SK-MEL-5 (cell line): ENCODE measurements around the gene AGBL1. TPM values are rescaled to one million over a fixed set of nuclear protein-coding genes. Genes with fewer than 3 reads are reported as not detected.

Source experiments
- DNase-seq: peaks from one replicate; pipeline ENCODE4 v3.0.0-alpha.2; 2016; ENCODE audit warnings: low read depth, low spot score
- in situ Hi-C: cut with HindIII; loops from 2 replicates; pipeline ENCODE4 v1.10.0; 2016; ENCODE audit warnings: low sequenced_read_pairs, high pct_unique_total_duplicates, low pct_unique_long_range_greater_than_20kb
- total RNA-seq: library from RNA; depleted of rRNA; stranded (reverse); fragments of >200 nt; shearing (Covaris generic); gene quantifications from 2 replicates; pipeline ENCODE4 v1.2.3, GENCODE V29; 2014

AGBL1 gene
- total RNA-seq, 1 experiment from 2014 or later = not detected

DNA sequence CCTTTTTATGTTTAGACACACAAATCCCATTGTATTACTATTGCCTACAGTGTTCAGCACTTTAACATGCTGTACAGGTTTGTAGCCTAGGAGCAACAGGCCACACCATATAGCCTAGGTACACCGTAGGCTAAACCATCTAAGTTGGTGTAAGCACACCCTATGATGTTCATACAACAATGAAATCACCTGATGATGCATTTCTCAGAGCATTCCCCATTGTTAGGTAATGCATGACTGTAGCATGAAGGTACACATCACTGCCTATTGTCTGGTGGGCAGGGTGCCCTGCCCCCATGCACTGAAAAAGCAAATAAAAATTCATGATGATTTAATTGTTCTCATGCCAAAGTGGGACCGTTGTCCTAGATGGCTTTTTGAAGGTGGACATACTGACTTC lies 183.6 kb downstream of the AGBL1 start:
- in situ Hi-C loops = no loop called here
- no peak for DNase-seq

GRCh38 chr15:86266896-86267484 lies 187.3 kb downstream of the AGBL1 start:
- in situ Hi-C loops = no loop called here

GRCh38 chr15:86267892-86268291 lies 188.2 kb downstream of the AGBL1 start:
- no peak for DNase-seq
- in situ Hi-C loops = no loop called here

More at GRCh38 chr15:86266896-86267484, 187.3 kb downstream of the AGBL1 start:
- no peak for DNase-seq

DNA sequence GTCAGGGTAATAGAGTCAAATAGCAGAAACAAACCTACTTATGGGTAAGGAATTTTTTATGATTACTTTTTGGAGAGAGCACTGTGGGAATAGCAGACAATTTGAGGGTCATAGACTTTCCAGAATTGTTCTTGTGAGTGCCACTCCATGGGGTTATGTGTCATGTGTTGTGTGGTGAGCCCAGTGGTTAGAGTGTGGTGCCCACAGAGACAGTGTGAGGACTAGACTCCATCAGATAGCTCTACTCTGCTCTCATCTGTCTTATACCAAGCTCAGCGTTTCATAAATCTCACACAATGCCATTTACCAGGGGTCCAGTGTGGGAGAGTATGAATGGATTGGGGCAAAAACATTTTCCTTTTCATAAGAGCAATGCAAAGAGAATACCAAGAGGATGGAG lies 188.9 kb downstream of the AGBL1 start:
- in situ Hi-C loops = no loop called here
- DNase-seq = no peak

GRCh38 chr15:86273309-86273708 lies 193.6 kb downstream of the AGBL1 start:
- DNase-seq = no peak
- in situ Hi-C loops = no loop called here

GRCh38 chr15:86275361-86275760 lies 195.7 kb downstream of the AGBL1 start:
- DNase-seq = no peak
- in situ Hi-C loops = no loop called here

- DNase-seq = no peak
- in situ Hi-C loops = no loop called here
Measured at GRCh38 chr15:86278586-86278985, 198.9 kb downstream of the AGBL1 start.

GRCh38 chr15:86284635-86285034 lies 205.0 kb downstream of the AGBL1 start:
- no peak for DNase-seq

DNA sequence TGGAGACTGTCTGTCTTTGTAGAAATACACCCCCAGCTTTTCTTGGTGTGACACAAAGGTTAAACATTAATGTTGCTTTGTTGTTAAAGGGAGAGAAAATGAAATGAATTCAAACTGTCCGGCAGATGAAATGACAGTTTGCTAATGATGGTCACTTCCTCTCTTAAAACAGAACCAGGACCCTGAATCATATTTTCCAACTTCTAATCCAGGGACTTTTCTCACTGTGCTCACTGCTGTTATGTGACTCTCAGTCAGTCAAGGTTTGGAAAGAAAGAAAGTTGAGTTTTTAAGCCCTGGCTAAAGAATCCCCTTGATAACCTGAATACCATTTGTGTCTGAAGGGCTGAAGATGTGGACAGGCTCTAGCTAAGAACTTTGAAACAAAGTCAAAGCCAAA lies 215.8 kb downstream of the AGBL1 start:
- in situ Hi-C loops = no loop called here
- DNase-seq = no peak

More at GRCh38 chr15:86284635-86285034, 205.0 kb downstream of the AGBL1 start:
- in situ Hi-C loops = no loop called here

DNA sequence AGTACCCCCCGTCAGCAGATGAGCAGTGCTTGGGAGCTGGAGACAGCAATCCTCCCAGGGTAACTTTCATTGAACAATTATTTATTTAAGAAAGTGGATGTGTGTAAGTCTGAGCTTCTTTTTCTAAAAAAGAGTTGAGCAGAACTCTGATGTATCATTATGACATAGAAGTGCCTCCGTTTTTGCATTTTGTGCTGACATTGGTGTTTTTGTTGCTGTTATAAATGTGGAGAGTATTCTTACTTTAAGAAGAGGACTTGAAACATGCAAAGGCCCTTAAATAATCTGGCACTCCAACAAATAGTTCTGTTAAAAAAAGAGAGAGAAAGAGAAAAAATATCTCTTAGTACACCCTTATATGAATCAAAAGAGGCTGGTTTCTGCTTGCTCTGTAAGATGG lies 217.1 kb downstream of the AGBL1 start:
- no peak for DNase-seq
- in situ Hi-C loops = no loop called here

- DNase-seq = no peak
- in situ Hi-C loops = no loop called here
Measured at GRCh38 chr15:86300390-86301125, 220.9 kb downstream of the AGBL1 start.

GRCh38 chr15:86311568-86312280 lies 232.1 kb downstream of the AGBL1 start:
- DNase-seq = no peak
- in situ Hi-C loops = no loop called here

- no peak for DNase-seq
- in situ Hi-C loops = no loop called here
Measured at GRCh38 chr15:86312486-86312885, 232.8 kb downstream of the AGBL1 start.

DNA sequence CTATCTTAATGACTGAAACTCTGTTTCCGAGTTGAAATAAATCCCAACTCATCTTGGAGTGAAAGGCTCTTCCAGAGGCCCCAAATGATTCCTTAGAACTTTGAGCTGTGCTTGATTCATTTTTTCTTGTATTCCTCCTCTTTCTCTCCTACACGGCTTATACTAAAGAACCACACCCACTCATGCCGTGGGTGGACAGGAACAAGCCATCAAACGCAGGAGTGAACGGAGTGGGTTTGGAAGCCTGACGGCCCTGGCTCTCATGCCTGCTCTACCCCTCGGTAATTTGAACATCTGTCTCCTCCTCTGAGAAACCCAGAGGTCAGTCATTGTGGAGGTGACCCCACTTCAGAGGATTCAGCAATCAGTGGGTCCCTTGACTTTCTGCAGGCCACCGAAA lies 236.5 kb downstream of the AGBL1 start:
- in situ Hi-C loops = no loop called here

GRCh38 chr15:86316726-86317383 lies 237.2 kb downstream of the AGBL1 start:
- no peak for DNase-seq

More for the DNA sequence above, 236.5 kb downstream of the AGBL1 start:
- DNase-seq = no peak

DNA sequence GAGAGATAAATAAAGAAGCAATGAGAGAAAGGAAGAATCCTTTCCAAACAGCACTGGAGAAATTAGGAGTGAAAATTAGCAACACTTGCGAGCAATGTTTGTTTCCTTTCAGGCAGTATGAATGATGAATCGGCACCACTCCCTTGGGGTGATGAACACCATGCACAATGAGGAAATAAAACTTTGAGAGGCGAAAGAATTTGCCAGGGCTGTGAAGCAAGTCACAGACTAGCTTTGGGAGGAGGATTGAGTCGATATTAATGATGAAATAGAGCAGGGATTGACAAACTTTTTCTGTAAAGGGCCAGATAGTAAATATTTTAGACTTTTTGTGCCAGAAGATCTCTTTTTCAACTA lies 237.7 kb downstream of the AGBL1 start:
- DNase-seq = no peak
- in situ Hi-C loops = no loop called here

More at GRCh38 chr15:86316726-86317383, 237.2 kb downstream of the AGBL1 start:
- in situ Hi-C loops = no loop called here

DNA sequence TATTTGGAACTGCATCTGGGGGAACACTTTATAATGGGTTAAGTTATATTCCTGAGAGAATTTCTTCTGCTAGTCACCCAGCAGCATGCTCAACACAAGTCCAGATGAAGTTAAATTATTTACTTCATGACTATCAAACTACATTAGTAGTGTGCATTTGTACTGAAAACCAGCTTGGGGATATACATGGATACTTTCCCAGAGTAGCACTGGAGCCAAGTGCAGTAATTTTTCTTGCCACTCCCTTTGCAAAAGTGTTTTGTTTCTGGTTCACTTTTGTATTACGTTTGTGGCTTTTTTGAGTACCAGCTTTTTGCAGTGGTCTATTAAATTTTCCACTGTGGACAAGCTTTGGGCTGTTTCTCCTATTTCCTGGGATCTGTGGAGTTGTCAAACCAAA lies 243.0 kb downstream of the AGBL1 start:
- no peak for DNase-seq

DNA sequence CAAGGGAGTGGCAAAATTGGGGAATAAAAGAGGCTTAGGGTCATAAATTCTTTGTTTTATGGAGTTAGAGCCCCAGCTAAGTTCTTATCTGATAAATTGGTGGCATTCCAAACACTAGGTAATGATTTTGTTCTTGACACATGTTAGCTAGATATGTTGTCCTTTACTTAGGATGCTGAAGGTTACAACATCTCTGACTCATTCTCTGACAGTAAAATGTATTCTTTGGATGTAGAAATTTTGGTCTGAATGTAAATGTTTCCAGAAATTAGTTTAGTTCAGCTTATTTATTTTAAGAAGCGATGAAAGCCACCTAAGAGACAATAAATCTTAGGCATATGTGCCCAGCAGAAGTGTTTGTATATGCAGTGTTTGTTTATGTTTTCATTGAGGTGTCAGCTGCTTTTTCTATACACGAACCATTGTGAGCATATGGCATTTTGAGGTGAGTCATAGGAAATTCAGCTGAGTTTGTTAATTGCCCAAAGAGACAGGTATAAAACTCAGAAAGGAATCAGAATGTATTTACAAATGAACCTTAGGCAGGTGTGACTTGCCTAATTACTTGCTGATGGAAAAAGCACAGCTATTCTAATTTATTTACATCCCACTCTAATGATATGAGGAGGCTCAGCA lies 247.7 kb downstream of the AGBL1 start:
- in situ Hi-C loops = no loop called here
- DNase-seq = no peak

More for the DNA sequence above, 243.0 kb downstream of the AGBL1 start:
- in situ Hi-C loops = no loop called here
